ENCODE data around the gene NAGS.

The NAGS gene

DNA sequence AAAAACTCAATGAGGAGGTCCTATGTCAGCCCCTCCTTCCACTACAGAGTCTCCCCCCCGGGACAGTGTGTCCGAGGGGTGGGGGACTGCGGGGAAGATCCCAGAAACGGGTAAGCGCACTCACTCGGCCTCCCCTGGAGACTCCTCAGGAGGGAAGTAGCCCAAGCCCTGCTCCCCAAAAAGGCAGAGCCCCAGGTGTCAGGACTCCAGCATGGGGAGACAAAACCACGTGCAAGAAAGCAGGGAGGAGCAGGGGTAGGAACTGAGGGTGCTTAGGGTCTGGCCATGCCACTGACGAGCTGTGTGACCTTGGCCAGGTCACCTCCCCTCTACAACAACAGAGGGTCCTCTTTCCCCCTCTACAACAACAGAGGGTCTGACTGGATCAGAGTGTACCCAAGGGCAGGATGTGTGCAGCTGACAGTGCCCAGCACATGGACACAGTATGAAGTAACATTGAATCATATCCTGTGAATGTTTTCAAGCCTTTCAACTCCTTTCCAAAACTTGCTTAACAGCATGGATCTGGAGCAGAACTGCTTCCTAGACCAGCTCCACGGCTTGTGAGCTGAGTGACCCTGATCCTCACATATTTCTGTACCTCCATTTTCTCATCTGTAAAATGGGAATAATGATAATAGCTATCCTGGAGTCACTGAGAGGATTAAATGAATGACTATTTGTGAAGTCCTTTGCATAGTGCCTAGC is 2.1 kb upstream of the NAGS start:
- Histone ChIP-seq H3K4me2 (ENCODE audit: low read depth, low read length, poor library complexity, severe bottlenecking) (no peak overlapping the region), H3K4me3 (ENCODE audit: insufficient read depth, low read length, poor library complexity, severe bottlenecking) (no peak overlapping the region)

DNA sequence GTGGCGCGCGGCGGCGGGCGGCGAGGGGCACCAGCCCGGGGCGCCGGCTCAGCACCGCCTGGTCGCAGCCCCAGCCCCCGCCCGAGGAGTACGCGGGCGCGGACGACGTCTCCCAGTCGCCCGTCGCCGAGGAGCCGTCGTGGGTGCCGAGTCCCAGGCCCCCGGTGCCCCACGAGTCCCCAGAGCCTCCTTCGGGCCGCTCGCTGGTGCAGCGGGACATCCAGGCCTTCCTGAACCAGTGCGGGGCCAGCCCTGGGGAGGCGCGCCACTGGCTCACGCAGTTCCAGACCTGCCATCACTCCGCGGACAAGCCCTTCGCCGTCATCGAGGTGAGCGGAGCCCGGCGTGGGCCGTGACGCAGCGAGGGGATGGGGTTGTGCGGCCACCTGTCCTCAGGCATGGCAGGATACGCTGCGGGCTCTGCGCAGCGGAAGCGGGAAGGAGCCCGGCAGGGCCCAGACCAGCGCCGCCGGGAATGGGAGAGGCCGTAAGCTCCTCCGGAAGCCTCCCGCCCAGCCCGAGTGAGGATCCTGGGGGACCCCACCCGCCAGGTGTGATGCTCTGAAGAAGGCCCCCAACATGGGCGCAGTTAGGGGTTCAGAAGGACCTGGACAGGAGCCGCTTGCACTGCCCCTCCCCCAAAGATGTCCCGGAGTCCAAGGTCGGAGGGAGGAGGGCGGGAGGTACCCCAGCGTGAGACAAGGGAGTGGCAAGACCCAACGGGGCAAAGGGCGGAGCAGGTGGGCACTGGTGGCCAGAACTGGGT is 522 bp downstream of the NAGS start:
- Histone ChIP-seq H3K9ac (ENCODE audit: low read length) (no peak overlapping the region), H3K79me2 (ENCODE audit: insufficient read depth, low read length) (no peaks in the 10 kb centered on the region), H3K27ac (ENCODE audit: low read depth, low read length) (no peak overlapping the region), H3K9me3 (ENCODE audit: insufficient read depth, low read length) (no peaks in the 10 kb centered on the region), H3K4me2 (ENCODE audit: low read depth, low read length, poor library complexity, severe bottlenecking) (no peak overlapping the region), H3F3A (ENCODE audit: insufficient read depth) (no peaks in the 10 kb centered on the region; the same call in 1 of the 2 replicates), H3K9me2 (replicated peaks; ENCODE audit: insufficient read depth, low read length) (no peaks in the 10 kb centered on the region), H4K20me1 (ENCODE audit: low read depth, low read length) (no peaks in the 10 kb centered on the region), H3K27me3 (ENCODE audit: low read length) (no peaks in the 10 kb centered on the region), H3K36me3 (ENCODE audit: low read length) (no peaks in the 10 kb centered on the region), H3K4me3 (ENCODE audit: insufficient read depth, low read length, poor library complexity, severe bottlenecking) (no peak overlapping the region), H2AFZ (ENCODE audit: low read depth, low read length, severe bottlenecking) (no peak overlapping the region)
- TF ChIP-seq EZH2phosphoT487 (conservative IDR thresholded peaks at IDR 0.05; ENCODE audit: low read length), result no peak
- TF ChIP-seq, protein P1, sequence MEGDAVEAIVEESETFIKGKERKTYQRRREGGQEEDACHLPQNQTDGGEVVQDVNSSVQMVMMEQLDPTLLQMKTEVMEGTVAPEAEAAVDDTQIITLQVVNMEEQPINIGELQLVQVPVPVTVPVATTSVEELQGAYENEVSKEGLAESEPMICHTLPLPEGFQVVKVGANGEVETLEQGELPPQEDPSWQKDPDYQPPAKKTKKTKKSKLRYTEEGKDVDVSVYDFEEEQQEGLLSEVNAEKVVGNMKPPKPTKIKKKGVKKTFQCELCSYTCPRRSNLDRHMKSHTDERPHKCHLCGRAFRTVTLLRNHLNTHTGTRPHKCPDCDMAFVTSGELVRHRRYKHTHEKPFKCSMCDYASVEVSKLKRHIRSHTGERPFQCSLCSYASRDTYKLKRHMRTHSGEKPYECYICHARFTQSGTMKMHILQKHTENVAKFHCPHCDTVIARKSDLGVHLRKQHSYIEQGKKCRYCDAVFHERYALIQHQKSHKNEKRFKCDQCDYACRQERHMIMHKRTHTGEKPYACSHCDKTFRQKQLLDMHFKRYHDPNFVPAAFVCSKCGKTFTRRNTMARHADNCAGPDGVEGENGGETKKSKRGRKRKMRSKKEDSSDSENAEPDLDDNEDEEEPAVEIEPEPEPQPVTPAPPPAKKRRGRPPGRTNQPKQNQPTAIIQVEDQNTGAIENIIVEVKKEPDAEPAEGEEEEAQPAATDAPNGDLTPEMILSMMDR (IDR thresholded peaks at IDR 0.05; ENCODE audit: insufficient read depth, low read length, poor library complexity, severe bottlenecking), result no peak

More for the DNA sequence above, 2.1 kb upstream of the NAGS start:
- H2AFZ ChIP-seq (ENCODE audit: low read depth, low read length, severe bottlenecking), result no peak overlapping the region
- no peaks in the 10 kb centered on the region for H3F3A ChIP-seq (ENCODE audit: insufficient read depth)
- H3K27me3 ChIP-seq (ENCODE audit: low read length), result no peaks in the 10 kb centered on the region
- no peaks in the 10 kb centered on the region for H3K36me3 ChIP-seq (ENCODE audit: low read length)
- no peak overlapping the region for H3K27ac ChIP-seq (ENCODE audit: low read depth, low read length)
- H3K79me2 ChIP-seq (ENCODE audit: insufficient read depth, low read length), result no peaks in the 10 kb centered on the region
- TF ChIP-seq, protein P1 (IDR thresholded peaks at IDR 0.05; ENCODE audit: insufficient read depth, low read length, poor library complexity, severe bottlenecking), result no peak
- TF ChIP-seq EZH2phosphoT487 (conservative IDR thresholded peaks at IDR 0.05; ENCODE audit: low read length), result no peak
- no peak overlapping the region for H3K9ac ChIP-seq (ENCODE audit: low read length)
- H3K9me2 ChIP-seq (replicated peaks; ENCODE audit: insufficient read depth, low read length), result no peaks in the 10 kb centered on the region
- H3K9me3 ChIP-seq (ENCODE audit: insufficient read depth, low read length), result no peaks in the 10 kb centered on the region
- H4K20me1 ChIP-seq (ENCODE audit: low read depth, low read length), result no peaks in the 10 kb centered on the region

DNA sequence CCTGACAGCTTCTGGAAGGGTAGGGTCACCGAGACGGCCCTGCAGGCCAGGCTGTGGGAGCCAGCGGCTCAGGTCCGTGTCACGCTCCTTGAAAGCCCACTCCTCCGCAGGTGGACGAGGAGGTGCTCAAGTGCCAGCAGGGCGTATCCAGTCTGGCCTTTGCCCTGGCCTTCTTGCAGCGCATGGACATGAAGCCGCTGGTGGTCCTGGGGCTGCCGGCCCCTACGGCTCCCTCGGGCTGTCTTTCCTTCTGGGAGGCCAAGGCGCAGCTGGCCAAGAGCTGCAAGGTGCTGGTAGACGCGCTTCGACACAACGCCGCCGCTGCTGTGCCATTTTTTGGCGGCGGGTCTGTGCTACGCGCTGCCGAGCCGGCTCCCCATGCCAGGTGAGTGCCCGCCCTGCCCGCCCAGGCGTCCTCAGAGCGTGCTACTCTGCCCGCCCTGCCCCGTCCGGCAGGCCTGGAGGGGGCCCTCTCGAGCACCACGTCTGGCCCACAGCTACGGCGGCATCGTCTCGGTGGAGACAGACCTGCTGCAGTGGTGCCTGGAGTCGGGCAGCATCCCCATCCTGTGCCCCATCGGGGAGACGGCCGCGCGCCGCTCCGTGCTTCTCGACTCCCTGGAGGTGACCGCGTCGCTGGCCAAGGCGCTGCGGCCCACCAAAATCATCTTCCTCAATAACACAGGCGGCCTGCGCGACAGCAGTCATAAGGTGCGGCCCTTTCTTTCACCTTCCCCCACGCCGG is 1.3 kb downstream of the NAGS start:
- no peak for TF ChIP-seq EZH2phosphoT487 (conservative IDR thresholded peaks at IDR 0.05; ENCODE audit: low read length)
- TF ChIP-seq, protein P1 (IDR thresholded peaks at IDR 0.05; ENCODE audit: insufficient read depth, low read length, poor library complexity, severe bottlenecking), result no peak
- Histone ChIP-seq H3F3A (ENCODE audit: insufficient read depth) (no peaks in the 10 kb centered on the region; the same call in 1 of the 2 replicates), H3K79me2 (ENCODE audit: insufficient read depth, low read length) (no peaks in the 10 kb centered on the region), H3K4me3 (ENCODE audit: insufficient read depth, low read length, poor library complexity, severe bottlenecking) (peak overlapping the region; percentile 81), H3K36me3 (ENCODE audit: low read length) (no peaks in the 10 kb centered on the region), H3K4me2 (ENCODE audit: low read depth, low read length, poor library complexity, severe bottlenecking) (peak overlapping the region; percentile 78), H4K20me1 (ENCODE audit: low read depth, low read length) (no peaks in the 10 kb centered on the region), H3K27me3 (ENCODE audit: low read length) (no peaks in the 10 kb centered on the region), H3K9ac (ENCODE audit: low read length) (peak overlapping the region; percentile 33; the same call in 1 of the 2 replicates), H3K9me2 (replicated peaks; ENCODE audit: insufficient read depth, low read length) (no peaks in the 10 kb centered on the region), H3K9me3 (ENCODE audit: insufficient read depth, low read length) (no peaks in the 10 kb centered on the region), H3K27ac (ENCODE audit: low read depth, low read length) (no peak overlapping the region), H2AFZ (ENCODE audit: low read depth, low read length, severe bottlenecking) (peak overlapping the region; percentile 72)
